H1 (cell line): Measurements from ENCODE around the gene P2RX1. TPM values are rescaled to one million over a fixed set of nuclear protein-coding genes. Genes with fewer than 3 reads are reported as not detected.

ENCODE experiments used
- CTCF ChIA-PET: fragments of 300-600 bp; sonication (Branson Sonifier 250); formaldehyde crosslinking; loops from one replicate; lab custom pipeline; 2021; ENCODE audit not compliant: partially characterized antibody; lab: Charles Lee
- POLR2A ChIA-PET: fragments of 300-600 bp; sonication (Branson Sonifier 250); formaldehyde crosslinking; loops from one replicate; lab custom pipeline; 2021; ENCODE audit warnings: inconsistent platforms; ENCODE audit not compliant: partially characterized antibody; lab: Charles Lee
- DNase-seq, 2 experiments: peaks; one replicate each; pipeline versions ENCODE4 v3.0.0 to v3.0.0-alpha.2; 2010 to 2022; ENCODE audit warnings: low spot score in 2 of 2, low read depth in 1 of 2, mixed read lengths in 1 of 2
- FAIRE-seq: peaks from 2 replicates; lab custom pipeline; 2011; peaks lifted over from hg19 to GRCh38; lab: Jason Lieb, UNC
- H2AFZ ChIP-seq: 2 replicates; pipeline ENCODE4 v1.8.1; 2012; ENCODE audit warnings: low read length, inconsistent platforms
- H2AK5ac ChIP-seq: 2 replicates; pipeline ENCODE4 v1.6.1; 2013; ENCODE audit warnings: low read depth, low read length
- H2BK120ac ChIP-seq: replicated peaks from 2 replicates; pipeline ENCODE3; 2013; ENCODE audit warnings: low read depth, low read length, inconsistent platforms
- H2BK12ac ChIP-seq: 2 replicates; pipeline ENCODE4 v1.6.1; 2013; ENCODE audit warnings: low read depth, low read length
- H2BK15ac ChIP-seq: 2 replicates; pipeline ENCODE4 v1.6.1; 2013; ENCODE audit warnings: low read length
- H2BK20ac ChIP-seq: 2 replicates; pipeline ENCODE4 v1.6.1; 2013; ENCODE audit warnings: low read length
- H2BK5ac ChIP-seq: 2 replicates; pipeline ENCODE4 v1.6.1; 2013; ENCODE audit warnings: low read depth, low read length
- H3K14ac ChIP-seq: 2 replicates; pipeline ENCODE4 v1.6.1; 2013; ENCODE audit warnings: inconsistent platforms; ENCODE audit not compliant: insufficient read length
- H3K18ac ChIP-seq: 2 replicates; pipeline ENCODE4 v1.6.1; 2013; ENCODE audit warnings: low read length; ENCODE audit errors: extremely low read depth
- H3K23ac ChIP-seq: 2 replicates; pipeline ENCODE4 v1.6.1; 2013; ENCODE audit warnings: inconsistent platforms; ENCODE audit not compliant: insufficient read length
- H3K23me2 ChIP-seq: 2 replicates; pipeline ENCODE4 v1.6.1; 2013; ENCODE audit warnings: low read depth, low read length
- H3K27ac ChIP-seq: 2 replicates; pipeline ENCODE4 v1.6.1; 2011; ENCODE audit warnings: low read depth, low read length, inconsistent platforms
- H3K27me3 ChIP-seq, 4 experiments: replicated peaks in 1 of 4; 1 replicate in 1 of 4; 2 replicates in 3 of 4; pipeline versions ENCODE4 v1.6.1 to v1.8.1; 2011 to 2013; ENCODE audit warnings: low read length in 3 of 4, mild to moderate bottlenecking in 3 of 4, inconsistent platforms in 2 of 4, mixed read lengths in 2 of 4, moderate library complexity in 1 of 4; ENCODE audit not compliant: control insufficient read depth in 3 of 4, insufficient read depth in 3 of 4; ENCODE audit errors: extremely low read depth in 1 of 4
- H3K36me3 ChIP-seq, 4 experiments: 2 replicates each; pipeline versions ENCODE4 v1.6.1 to v1.8.1; 2011 to 2013; ENCODE audit warnings: mild to moderate bottlenecking in 4 of 4, low read length in 3 of 4, moderate library complexity in 2 of 4, control low read depth in 1 of 4, inconsistent platforms in 1 of 4; ENCODE audit not compliant: insufficient read depth in 4 of 4, control insufficient read depth in 2 of 4
- H3K4ac ChIP-seq: replicated peaks from 2 replicates; pipeline ENCODE3; 2013; ENCODE audit warnings: low read length, low read depth, mixed read lengths, inconsistent platforms; ENCODE audit not compliant: insufficient read length
- H3K4me1 ChIP-seq, 4 experiments: replicated peaks in 1 of 4; 1 replicate in 1 of 4; 2 replicates in 3 of 4; pipeline versions ENCODE4 v1.6.1 to v1.8.1; 2011 to 2013; ENCODE audit warnings: low read length in 3 of 4, inconsistent platforms in 2 of 4, mixed read lengths in 1 of 4; ENCODE audit not compliant: insufficient read depth in 4 of 4, control insufficient read depth in 3 of 4
- H3K4me2 ChIP-seq, 2 experiments: 2 replicates each; pipeline versions ENCODE4 v1.6.1 to v1.8.1; 2011 to 2013; ENCODE audit warnings: low read depth in 2 of 2, low read length in 2 of 2, control low read depth in 1 of 2, inconsistent platforms in 1 of 2, mild to moderate bottlenecking in 1 of 2; ENCODE audit not compliant: insufficient read depth in 1 of 2
- H3K4me3 ChIP-seq, 4 experiments: fragments of 200-600, 300-600 bp in 1 of 4; sonication (generic), shearing (Covaris generic), sonication (Bioruptor Twin) in 1 of 4; 2 replicates each; pipeline versions ENCODE4 v1.5.1 to v1.8.1; 2011 to 2016; ENCODE audit warnings: low read length in 4 of 4, low read depth in 3 of 4, control low read depth in 2 of 4, inconsistent platforms in 2 of 4, mild to moderate bottlenecking in 2 of 4, mixed read lengths in 1 of 4, moderate library complexity in 1 of 4; ENCODE audit not compliant: insufficient read depth in 2 of 4; ENCODE audit errors: extremely low read depth in 1 of 4
- H3K56ac ChIP-seq: replicated peaks from 2 replicates; pipeline ENCODE3; 2013; ENCODE audit warnings: low read depth, mild to moderate bottlenecking, mixed read lengths, low read length, inconsistent platforms; ENCODE audit not compliant: insufficient read length
- H3K79me1 ChIP-seq: 2 replicates; pipeline ENCODE4 v1.6.1; 2013; ENCODE audit warnings: low read depth, low read length, control low read depth
- H3K79me2 ChIP-seq, 2 experiments: 2 replicates each; pipeline versions ENCODE4 v1.6.1 to v1.8.1; 2012 to 2013; ENCODE audit warnings: low read length in 2 of 2, mild to moderate bottlenecking in 2 of 2, inconsistent platforms in 1 of 2; ENCODE audit not compliant: insufficient read depth in 2 of 2, control insufficient read depth in 1 of 2
- H3K9ac ChIP-seq, 4 experiments: replicated peaks in 1 of 4; 1 replicate in 1 of 4; 2 replicates in 3 of 4; pipeline versions ENCODE4 v1.6.1 to v1.8.1; 2011 to 2013; ENCODE audit warnings: low read depth in 3 of 4, low read length in 3 of 4, control low read depth in 2 of 4, mild to moderate bottlenecking in 2 of 4, moderate library complexity in 2 of 4, inconsistent platforms in 1 of 4; ENCODE audit errors: extremely low read depth in 1 of 4
- H3K9me3 ChIP-seq, 2 experiments: 2 replicates each; pipeline versions ENCODE4 v1.6.1 to v1.8.1; 2012 to 2013; ENCODE audit warnings: mild to moderate bottlenecking in 2 of 2, moderate library complexity in 2 of 2, control low read depth in 1 of 2, inconsistent platforms in 1 of 2, low read depth in 1 of 2, low read length in 1 of 2, mixed read lengths in 1 of 2; ENCODE audit not compliant: insufficient read depth in 2 of 2
- H4K20me1 ChIP-seq, 2 experiments: replicated peaks in 1 of 2; 2 replicates each; pipeline versions ENCODE3 to v1.8.1; 2011 to 2013; ENCODE audit warnings: inconsistent platforms in 2 of 2, low read length in 2 of 2, mild to moderate bottlenecking in 1 of 2; ENCODE audit not compliant: insufficient read depth in 2 of 2, control insufficient read depth in 1 of 2
- H4K5ac ChIP-seq: 2 replicates; pipeline ENCODE4 v1.6.1; 2013; ENCODE audit warnings: low read length, low read depth, mixed read lengths, inconsistent platforms; ENCODE audit not compliant: insufficient read length
- H4K8ac ChIP-seq: 2 replicates; pipeline ENCODE4 v1.8.0; 2013; ENCODE audit warnings: mild to moderate bottlenecking, moderate library complexity, low read length, inconsistent platforms; ENCODE audit not compliant: insufficient read depth; ENCODE audit errors: extremely low read depth
- H4K91ac ChIP-seq: replicated peaks from 2 replicates; pipeline ENCODE3; 2013; ENCODE audit warnings: low read length, mixed read lengths, inconsistent platforms; ENCODE audit not compliant: insufficient read length
- FOSL1 ChIP-seq: IDR thresholded peaks from 2 replicates; pipeline ENCODE4 v1.6.1; 2011; ENCODE audit warnings: mild to moderate bottlenecking, low read depth, low read length, moderate library complexity; ENCODE audit not compliant: insufficient read depth
- NRF1 ChIP-seq: IDR thresholded peaks from 2 replicates; pipeline ENCODE4 v1.6.1; 2011; ENCODE audit warnings: mild to moderate bottlenecking, low read depth, low read length, improper control_type of control experiment
- WGBS, 2 experiments: shearing (Covaris generic) in 1 of 2; methylation state at CpG; one replicate each; pipeline versions ENCODE4 v1.1.6 to v1.1.7; 2013 to 2015; ENCODE audit warnings: low lambda C conversion rate in 2 of 2, mixed read lengths in 2 of 2, inconsistent platforms in 1 of 2, low coverage in 1 of 2, missing lambda C conversion rate in 1 of 2; ENCODE audit not compliant: insufficient replicate concordance in 2 of 2, insufficient coverage in 1 of 2, insufficient read length in 1 of 2; ENCODE audit errors: extremely low coverage in 1 of 2, missing lambda C conversion rate in 1 of 2; 5-methylcytosine and 5-hydroxymethylcytosine counted together
- polyA plus RNA-seq, 7 experiments: library from polyadenylated mRNA; depleted of rRNA in 3 of 7; stranded (reverse) in 5 of 7; unstranded in 2 of 7; fragments of >200 nt in 5 of 7; fragments of 200-250 nt in 2 of 7; gene quantifications; 1 replicate in 5 of 7; 2 replicates in 1 of 7; 4 replicates in 1 of 7; pipeline versions ENCODE4 v1.2.1 to v1.2.3, GENCODE V29; 2011 to 2013; ENCODE audit warnings: missing spikeins in 2 of 7, mixed read lengths in 2 of 7
- total RNA-seq: library from RNA; stranded (reverse); fragmentation: NEBNext Ultra II Directional; extraction: Animal tissue kit (Norgen Biotek cat#: 25700); gene quantifications from 2 replicates; pipeline ENCODE4 v1.2.1, GENCODE V29; 2021

Gene P2RX1
- total and polyA plus RNA-seq, 2 of the 8 experiments (the other 6 are each of a cell fraction or from before 2014, with no cell fraction given) = 0.45 to 1.1 TPM

DNA sequence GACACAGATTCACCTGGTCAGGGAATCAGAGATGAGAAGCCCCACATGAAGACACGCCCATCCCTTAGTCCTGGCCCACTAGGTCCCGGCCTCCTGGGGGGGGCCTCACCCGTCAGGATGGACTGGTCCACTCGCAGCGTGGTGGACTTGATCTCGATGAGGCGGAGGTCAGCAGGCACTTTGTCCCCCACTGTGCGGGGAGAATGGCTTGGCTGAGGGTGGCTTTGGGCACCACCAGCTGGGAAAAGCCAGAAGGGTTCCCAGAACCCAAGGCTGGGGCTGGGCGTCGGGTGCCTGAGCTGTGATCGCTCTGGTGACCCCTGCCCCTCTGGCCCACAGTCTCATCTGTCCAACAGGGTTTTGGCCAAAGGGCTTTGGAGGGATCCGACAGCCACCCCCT is 34.3 kb upstream of the P2RX1 start:
- TF ChIP-seq FOSL1 = no peak
- TF ChIP-seq NRF1 = no peak
- WGBS, 2 experiments = 92% methylated on average over 12 of the region's 12 CpGs; no CpG with 5 or more reads in 1 of the 2 experiments
- H3K79me1 ChIP-seq = no peaks in the 10 kb centered on the region
- H3K9ac ChIP-seq = no peak overlapping the region
- H2AK5ac ChIP-seq = no peak overlapping the region
- H2BK5ac ChIP-seq = no peak overlapping the region
- H3K14ac ChIP-seq = no peak overlapping the region
- H3K79me2 ChIP-seq = no peaks in the 10 kb centered on the region
- H3K23ac ChIP-seq = no peak overlapping the region
- H3K27ac ChIP-seq = no peak overlapping the region
- H4K8ac ChIP-seq = no peak overlapping the region; the same call in 1 of the 2 replicates
- no peak overlapping the region for H2BK12ac ChIP-seq
- no peak overlapping the region for H4K5ac ChIP-seq
- no peaks in the 10 kb centered on the region for H3K36me3 ChIP-seq
- no peak for FAIRE-seq
- H4K20me1 ChIP-seq = peaks cover 0 to 1% of the 10 kb centered on the region in 2 experiments
- no peak overlapping the region for H3K4me3 ChIP-seq
- no peak overlapping the region for H3K4ac ChIP-seq
- CTCF ChIA-PET = interaction anchor here (1.3 to 2.2 kb wide), 3 partner anchors 37 to 56 kb away, joined by 3 to 7 read pairs (median 4); no protein-coding TSS in a partner anchor
- H4K91ac ChIP-seq = no peak overlapping the region
- no peaks in the 10 kb centered on the region for H3K23me2 ChIP-seq
- H3K18ac ChIP-seq = no peak overlapping the region
- H3K4me1 ChIP-seq = peaks cover 0 to 9% (median 3%) of the 10 kb centered on the region in 4 experiments; a peak in 5 of 7 replicates
- no peak overlapping the region for H2BK20ac ChIP-seq
- H2BK120ac ChIP-seq = no peak overlapping the region
- no peaks in the 10 kb centered on the region for H3K9me3 ChIP-seq
- H3K4me2 ChIP-seq = no peak overlapping the region
- no peak overlapping the region for H3K56ac ChIP-seq
- no peak overlapping the region for H2AFZ ChIP-seq
- no peak overlapping the region for H2BK15ac ChIP-seq
- POLR2A ChIA-PET = no interaction called here
- no peaks in the 10 kb centered on the region for H3K27me3 ChIP-seq
- DNase-seq = no peak
